Neural progenitor cell (in vitro differentiated cells): ENCODE data around the gene ZNF653. TPM values are rescaled to one million over a fixed set of nuclear protein-coding genes. Genes with fewer than 3 reads are reported as not detected.

ENCODE experiments used
- DNase-seq: peaks from one replicate; pipeline ENCODE4 v3.0.0-alpha.2; 2016; ENCODE audit warnings: low spot score
- H2AFZ ChIP-seq: fragments of 200-600 bp; sonication (generic); replicated peaks from 2 replicates; pipeline ENCODE4 v1.6.1; 2016; ENCODE audit warnings: antibody characterized with exemption
- H3F3A ChIP-seq: fragments of 200-600 bp; sonication (generic); 2 replicates; pipeline ENCODE4 v1.6.1; 2016; ENCODE audit warnings: antibody characterized with exemption, low read depth
- H3K27ac ChIP-seq: fragments of 200-600 bp; sonication (generic); 2 replicates; pipeline ENCODE4 v1.5.1; 2016; ENCODE audit warnings: mild to moderate bottlenecking
- H3K27me3 ChIP-seq: fragments of 200-600 bp; sonication (generic); 2 replicates; pipeline ENCODE4 v1.6.1; 2016; ENCODE audit warnings: mild to moderate bottlenecking, moderate library complexity
- H3K36me3 ChIP-seq: fragments of 200-600 bp; sonication (generic); 2 replicates; pipeline ENCODE4 v1.5.1; 2016
- H3K4me1 ChIP-seq: fragments of 200-600 bp; sonication (generic); 2 replicates; pipeline ENCODE4 v1.6.1; 2016; ENCODE audit warnings: mixed run types
- H3K4me2 ChIP-seq: fragments of 200-600 bp; sonication (generic); 2 replicates; pipeline ENCODE4 v1.6.1; 2016
- H3K4me3 ChIP-seq: fragments of 200-600 bp; sonication (generic); 2 replicates; pipeline ENCODE4 v1.5.1; 2016
- H3K79me2 ChIP-seq: fragments of 200-600 bp; sonication (generic); 2 replicates; pipeline ENCODE4 v1.6.1; 2016; ENCODE audit warnings: low read depth
- H3K9ac ChIP-seq: fragments of 200-600 bp; sonication (generic); 2 replicates; pipeline ENCODE4 v1.6.1; 2016
- H3K9me3 ChIP-seq: fragments of 200-600 bp; sonication (generic); 2 replicates; pipeline ENCODE4 v1.5.1; 2016; ENCODE audit warnings: low read depth
- H4K20me1 ChIP-seq: fragments of 200-600 bp; sonication (generic); 2 replicates; pipeline ENCODE4 v1.6.1; 2016; ENCODE audit warnings: low read depth
- H3K27ac Mint-ChIP-seq: 3 replicates; pipeline ENCODE4 v1.8.0; 2021; ENCODE audit warnings: mixed read lengths
- H3K27me3 Mint-ChIP-seq: 2 replicates; pipeline ENCODE4 v1.8.0; 2022; ENCODE audit warnings: low read depth, mild to moderate bottlenecking, inconsistent platforms, moderate library complexity, mixed read lengths; ENCODE audit not compliant: insufficient read depth
- H3K36me3 Mint-ChIP-seq: 3 replicates; pipeline ENCODE4 v1.8.0; 2021; ENCODE audit warnings: mixed read lengths
- H3K4me1 Mint-ChIP-seq: 3 replicates; pipeline ENCODE4 v1.8.0; 2021; ENCODE audit warnings: mixed read lengths
- H3K4me3 Mint-ChIP-seq: 3 replicates; pipeline ENCODE4 v1.8.0; 2021; ENCODE audit warnings: mild to moderate bottlenecking, moderate library complexity, mixed read lengths
- H3K9me3 Mint-ChIP-seq: 3 replicates; pipeline ENCODE4 v1.8.0; 2020; ENCODE audit warnings: mixed read lengths
- CTCF ChIP-seq: fragments of 200-600 bp; sonication (generic); IDR thresholded peaks from 2 replicates; pipeline ENCODE4 v1.5.1; 2017; ENCODE audit warnings: antibody characterized with exemption, mild to moderate bottlenecking
- EZH2 ChIP-seq: fragments of 200-600 bp; sonication (generic); IDR thresholded peaks from 2 replicates; pipeline ENCODE4 v1.6.1; 2017; ENCODE audit warnings: antibody characterized with exemption, mild to moderate bottlenecking, moderate library complexity
- EZH2phosphoT487 ChIP-seq: fragments of 200-600 bp; sonication (generic); IDR thresholded peaks from 2 replicates; pipeline ENCODE4 v1.6.1; 2017; ENCODE audit warnings: antibody characterized with exemption
- total RNA-seq: library from RNA; depleted of rRNA; stranded (reverse); fragments of >200 nt; gene quantifications from 2 replicates; pipeline ENCODE4 v1.2.3, GENCODE V29; 2015; ENCODE audit warnings: low replicate concordance

ZNF653 gene
- total RNA-seq, 1 donor from 2014 or later, result 3.4 TPM

- H3K27me3 ChIP-seq, result peaks cover 55% of the 10 kb centered on the region
- no peaks in the 10 kb centered on the region for H3K9me3 ChIP-seq
- DNase-seq, result peak; percentile 72
- TF ChIP-seq CTCF, result no peak
- peak; percentile 55 for TF ChIP-seq EZH2
- Mint-ChIP-seq H3K4me1 (peaks cover 16% of the 10 kb centered on the region), H3K9me3 (peaks cover 3% of the 10 kb centered on the region), H3K4me3 (peak within 1 kb of the TSS; percentile 78), H3K27ac (no peak within 1 kb of the TSS), H3K36me3 (peaks cover 9% of the 10 kb centered on the region), H3K27me3 (peaks cover 34% of the 10 kb centered on the region)
- H4K20me1 ChIP-seq, result peaks cover 40% of the 10 kb centered on the region
- peak within 1 kb of the TSS; percentile 71 for H3K4me2 ChIP-seq
- no peaks in the 10 kb centered on the region for H3K79me2 ChIP-seq
- no peak within 1 kb of the TSS for H3K27ac ChIP-seq
- peaks cover 22% of the 10 kb centered on the region for H3F3A ChIP-seq
- no peaks in the 10 kb centered on the region for H3K36me3 ChIP-seq
- H2AFZ ChIP-seq, result no peak within 1 kb of the TSS
- H3K4me1 ChIP-seq, result peaks cover 3% of the 10 kb centered on the region
- no peak within 1 kb of the TSS for H3K9ac ChIP-seq
- H3K4me3 ChIP-seq, result peak within 1 kb of the TSS; percentile 27
Observed at GRCh38 chr19:11480715-11481533, 24.7 kb downstream of the ZNF653 start, which contains the start of gene ELAVL3. Gene ELAVL3, minus strand, starts transcription at chr19:11481046. Its CDS starts 438 bp downstream, at chr19:11480608.

GRCh38 chr19:11479898-11480714 is 25.5 kb downstream of the ZNF653 start:
- Histone ChIP-seq H3K79me2 (no peaks in the 10 kb centered on the region), H3K4me1 (peaks cover 3% of the 10 kb centered on the region), H3F3A (peaks cover 22% of the 10 kb centered on the region), H3K9ac (no peak overlapping the region), H4K20me1 (peaks cover 40% of the 10 kb centered on the region), H3K4me3 (peak overlapping the region; percentile 27), H3K36me3 (no peaks in the 10 kb centered on the region), H2AFZ (no peak overlapping the region), H3K9me3 (no peaks in the 10 kb centered on the region), H3K4me2 (peak overlapping the region; percentile 71), H3K27ac (no peak overlapping the region), H3K27me3 (peaks cover 55% of the 10 kb centered on the region)
- TF ChIP-seq EZH2 (peak; percentile 58), CTCF (no peak), EZH2phosphoT487 (peak; percentile 54)
- H3K4me1 Mint-ChIP-seq, result peaks cover 16% of the 10 kb centered on the region
- peaks cover 29% of the 10 kb centered on the region for H3K27me3 Mint-ChIP-seq
- H3K4me3 Mint-ChIP-seq, result peak overlapping the region; percentile 67
- peaks cover 8% of the 10 kb centered on the region for H3K36me3 Mint-ChIP-seq
- H3K9me3 Mint-ChIP-seq, result peaks cover 3% of the 10 kb centered on the region
- no peak overlapping the region for H3K27ac Mint-ChIP-seq
- DNase-seq, result no peak

GRCh38 chr19:11479090-11479897 is 26.3 kb downstream of the ZNF653 start:
- H3K9me3 ChIP-seq, result no peaks in the 10 kb centered on the region
- no peak overlapping the region for H3K9ac ChIP-seq
- no peak overlapping the region for H3K27ac Mint-ChIP-seq
- H3K36me3 Mint-ChIP-seq, result peaks cover 7% of the 10 kb centered on the region
- peaks cover 55% of the 10 kb centered on the region for H3K27me3 ChIP-seq
- DNase-seq, result peak; percentile 85
- H4K20me1 ChIP-seq, result peaks cover 40% of the 10 kb centered on the region
- peak overlapping the region; percentile 83 for H3K4me3 Mint-ChIP-seq
- H3K9me3 Mint-ChIP-seq, result peaks cover 3% of the 10 kb centered on the region
- peaks cover 3% of the 10 kb centered on the region for H3K4me1 ChIP-seq
- H3K4me1 Mint-ChIP-seq, result peaks cover 16% of the 10 kb centered on the region
- peaks cover 22% of the 10 kb centered on the region for H3F3A ChIP-seq
- H3K79me2 ChIP-seq, result no peaks in the 10 kb centered on the region
- peak overlapping the region; percentile 27 for H3K4me3 ChIP-seq
- no peak overlapping the region for H2AFZ ChIP-seq
- H3K36me3 ChIP-seq, result no peaks in the 10 kb centered on the region
- peak overlapping the region; percentile 61 for H3K4me2 ChIP-seq
- peaks cover 29% of the 10 kb centered on the region for H3K27me3 Mint-ChIP-seq
- H3K27ac ChIP-seq, result no peak overlapping the region
- TF ChIP-seq EZH2phosphoT487, result no peak
